ENCODE results near the gene SAP25. TPM values are rescaled to one million over a fixed set of nuclear protein-coding genes. Genes with fewer than 3 reads are reported as not detected.

Gene SAP25
- total and polyA plus RNA-seq, 9 donors = 3.2 to 10.1 (median 6.8) TPM; not detected in 1

- intact Hi-C loops (cut with DNase I) = no loop called here
- H3K4me3 ChIP-seq = no peak overlapping the region
- TF ChIP-seq CTCF (IDR thresholded peaks at IDR 0.05) = no peak
- no peak for TF ChIP-seq EP300 (IDR thresholded peaks at IDR 0.05)
- TF ChIP-seq POLR2A (IDR thresholded peaks at IDR 0.05) = no peak
- no peaks in the 10 kb centered on the region for H3K4me1 ChIP-seq (ENCODE audit: insufficient read depth)
- H3K36me3 ChIP-seq = no peaks in the 10 kb centered on the region
- WGBS, 3 donors = 75 to 86% (median 78%) methylated on average over 17 of the region's 17 CpGs
- peak in 1 of 5 donors; percentile 22 for DNase-seq
- no peak overlapping the region for H3K27ac ChIP-seq
- no peaks in the 10 kb centered on the region for H3K9me3 ChIP-seq
- no peaks in the 10 kb centered on the region for H3K27me3 ChIP-seq
Observed at GRCh38 chr7:100575746-100576383, 2.2 kb upstream of the SAP25 start.

GRCh38 chr7:100575206-100575631 lies 1.5 kb upstream of the SAP25 start:
- 74 to 82% (median 78%) methylated on average over 14 of the region's 14 CpGs for WGBS, 3 donors
- peak in 1 of 5 donors; percentile 20 for DNase-seq
- Histone ChIP-seq H3K4me3 (no peak overlapping the region), H3K36me3 (no peaks in the 10 kb centered on the region), H3K27ac (no peak overlapping the region), H3K9me3 (no peaks in the 10 kb centered on the region), H3K4me1 (ENCODE audit: insufficient read depth) (no peaks in the 10 kb centered on the region), H3K27me3 (no peaks in the 10 kb centered on the region)
- TF ChIP-seq CTCF (IDR thresholded peaks at IDR 0.05) = no peak
- TF ChIP-seq POLR2A (IDR thresholded peaks at IDR 0.05) = no peak
- TF ChIP-seq EP300 (IDR thresholded peaks at IDR 0.05) = no peak
- intact Hi-C loops (cut with DNase I) = no loop called here

- Histone ChIP-seq H3K27ac (no peak overlapping the region), H3K27me3 (no peaks in the 10 kb centered on the region)
- peak in 1 of 5 donors; percentile 28 for DNase-seq
Observed at GRCh38 chr7:100574362-100575205, 884 bp upstream of the SAP25 start.

More at GRCh38 chr7:100574362-100575205, 884 bp upstream of the SAP25 start:
- no peak for TF ChIP-seq POLR2A (IDR thresholded peaks at IDR 0.05)
- no peak for TF ChIP-seq CTCF (IDR thresholded peaks at IDR 0.05)
- TF ChIP-seq EP300 (IDR thresholded peaks at IDR 0.05) = no peak
- Histone ChIP-seq H3K36me3 (no peaks in the 10 kb centered on the region), H3K4me1 (ENCODE audit: insufficient read depth) (no peaks in the 10 kb centered on the region), H3K9me3 (no peaks in the 10 kb centered on the region), H3K4me3 (no peak overlapping the region)
- 87 to 89% (median 88%) methylated on average over 43 to 44 of the region's 44 CpGs for WGBS, 3 donors
- intact Hi-C loops (cut with DNase I) = loop anchor here in 1 of 4 donors (5.0 kb wide), 1 partner anchor 113 kb away; no protein-coding TSS in a partner anchor
